HL-60/S4 treated with retinoic acid at 250 ng/mL for 4 days and 3 days (cell line): Measurements from ENCODE around the gene SLC16A7.
"Not testable (repeated sequence)": the region's sequence is repeated elsewhere in the genome, so short reads cannot be mapped to it uniquely, and the experiment has no call there.

Source experiments
- in situ Hi-C: fragments of 300-500 bp; cut with MboI; formaldehyde crosslinking; loops from 2 replicates; pipeline ENCODE4 v1.7.0; 2022; ENCODE audit warnings: low sequenced_read_pairs

Gene SLC16A7, protein sequence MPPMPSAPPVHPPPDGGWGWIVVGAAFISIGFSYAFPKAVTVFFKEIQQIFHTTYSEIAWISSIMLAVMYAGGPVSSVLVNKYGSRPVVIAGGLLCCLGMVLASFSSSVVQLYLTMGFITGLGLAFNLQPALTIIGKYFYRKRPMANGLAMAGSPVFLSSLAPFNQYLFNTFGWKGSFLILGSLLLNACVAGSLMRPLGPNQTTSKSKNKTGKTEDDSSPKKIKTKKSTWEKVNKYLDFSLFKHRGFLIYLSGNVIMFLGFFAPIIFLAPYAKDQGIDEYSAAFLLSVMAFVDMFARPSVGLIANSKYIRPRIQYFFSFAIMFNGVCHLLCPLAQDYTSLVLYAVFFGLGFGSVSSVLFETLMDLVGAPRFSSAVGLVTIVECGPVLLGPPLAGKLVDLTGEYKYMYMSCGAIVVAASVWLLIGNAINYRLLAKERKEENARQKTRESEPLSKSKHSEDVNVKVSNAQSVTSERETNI

DNA sequence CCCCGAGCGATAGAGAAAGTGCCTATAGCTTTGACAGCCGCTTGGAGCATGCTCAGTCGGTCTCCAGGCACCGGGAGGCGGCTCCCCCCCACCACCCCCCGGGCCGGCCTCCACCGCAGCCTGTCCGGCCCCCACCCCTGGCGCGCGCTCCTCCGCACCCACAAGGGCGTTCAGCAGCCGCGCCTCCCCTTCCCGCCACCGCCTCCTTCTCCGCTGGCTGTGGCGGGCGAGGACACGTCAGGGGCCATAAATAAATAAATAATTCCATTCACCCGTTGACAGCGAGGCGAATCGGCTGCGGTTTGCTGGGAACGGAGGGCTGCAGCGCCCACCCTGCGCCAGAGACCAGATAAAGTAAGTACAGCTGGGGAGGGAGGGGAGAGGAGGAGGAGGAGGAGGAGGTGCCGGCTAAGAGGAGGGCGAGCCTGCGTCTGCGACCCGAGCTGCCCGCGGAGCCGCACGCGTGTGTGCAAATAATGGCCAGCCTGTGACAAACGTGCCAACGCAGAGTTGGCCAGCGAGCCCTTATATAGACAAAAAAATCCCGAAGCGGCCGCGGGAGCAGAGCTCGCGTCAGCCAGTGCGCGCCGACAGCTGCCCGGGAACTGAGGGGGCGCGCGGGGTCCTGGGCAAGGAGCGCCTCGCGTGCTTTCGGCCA, at the start of gene SLC16A7:
TSS of gene SLC16A7 (plus strand) at position 147 of the 658 bp plus-strand sequence. CDS start 108,773 bp downstream, outside the sequence.
- in situ Hi-C loops = no loop called here

DNA sequence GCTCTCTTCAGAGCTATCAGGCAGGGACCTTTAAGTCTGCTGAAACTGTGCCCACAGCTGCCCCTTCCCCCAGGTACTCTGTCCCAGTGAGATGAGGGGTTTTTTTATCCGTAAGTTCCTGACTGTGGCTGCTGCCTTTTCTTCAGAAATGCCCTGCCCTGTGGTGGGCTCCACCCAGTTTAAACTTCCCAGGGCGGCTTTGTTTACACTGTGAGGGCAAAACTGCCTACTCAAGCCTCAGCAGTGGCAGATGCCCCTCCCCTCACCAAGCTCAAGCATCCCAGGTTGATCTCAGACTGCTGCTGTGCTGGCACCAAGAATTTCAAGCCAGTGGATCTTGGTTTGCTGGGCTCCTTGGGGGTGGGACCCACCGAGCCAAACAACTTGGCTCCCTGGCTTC, 46.9 kb upstream of the SLC16A7 start:
- in situ Hi-C loops = no loop called here

DNA sequence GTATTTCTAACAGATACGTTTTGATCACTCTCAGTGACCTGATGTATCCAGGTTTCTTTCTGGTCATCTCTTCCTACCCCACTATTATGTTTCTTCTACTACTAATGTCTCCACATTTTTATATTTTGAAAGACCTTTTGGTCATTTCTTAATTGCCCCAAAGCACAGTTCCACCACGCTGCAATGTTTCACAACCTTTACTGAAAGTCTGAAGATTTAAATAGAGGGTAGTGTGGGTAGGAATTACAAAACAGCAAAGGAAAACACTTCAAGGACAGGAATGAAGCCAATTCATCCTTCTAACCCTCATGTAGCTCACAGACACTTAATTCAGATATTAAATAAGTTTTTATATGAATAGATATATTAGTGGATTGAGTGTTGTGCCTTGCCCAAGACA, 36.1 kb upstream of the SLC16A7 start:
- in situ Hi-C loops = no loop called here

DNA sequence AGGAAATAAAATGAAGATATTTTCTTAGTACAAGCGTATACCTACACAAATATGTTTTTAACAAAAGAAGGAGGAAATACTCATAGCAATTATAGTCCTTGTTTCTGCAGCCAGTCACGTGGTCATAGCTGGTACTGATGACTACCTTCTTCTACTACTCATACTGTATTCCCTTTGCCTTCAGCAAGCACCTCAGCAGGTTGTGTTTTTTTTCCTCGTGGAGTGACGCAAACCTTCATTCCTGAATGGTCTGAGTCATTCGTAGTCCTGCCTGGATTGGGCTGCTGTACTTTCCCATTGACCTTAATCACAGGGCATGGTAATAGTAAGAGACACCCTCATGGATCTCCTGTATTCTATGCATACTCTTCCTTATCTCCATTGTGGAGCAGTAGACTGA, 25.7 kb upstream of the SLC16A7 start:
- in situ Hi-C loops = no loop called here

DNA sequence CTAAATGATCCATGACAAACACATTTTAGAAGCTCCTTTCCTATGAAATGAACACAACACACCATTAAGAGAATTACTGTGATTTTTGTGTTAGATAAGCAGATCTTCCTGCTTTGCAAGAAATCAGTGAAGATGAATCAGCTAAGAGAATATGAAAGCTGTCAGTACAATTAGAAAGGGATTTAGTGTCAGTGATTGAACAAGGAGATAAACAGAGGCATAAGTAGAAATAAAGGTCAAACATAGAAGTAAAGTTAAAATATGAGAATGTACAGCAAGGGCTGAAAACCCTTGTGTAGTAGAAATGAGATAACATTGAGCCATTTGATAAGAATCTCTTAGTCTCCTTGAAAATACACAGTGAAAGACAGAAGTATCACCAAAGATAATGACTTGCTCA, 21.4 kb upstream of the SLC16A7 start:
- in situ Hi-C loops = no loop called here

DNA sequence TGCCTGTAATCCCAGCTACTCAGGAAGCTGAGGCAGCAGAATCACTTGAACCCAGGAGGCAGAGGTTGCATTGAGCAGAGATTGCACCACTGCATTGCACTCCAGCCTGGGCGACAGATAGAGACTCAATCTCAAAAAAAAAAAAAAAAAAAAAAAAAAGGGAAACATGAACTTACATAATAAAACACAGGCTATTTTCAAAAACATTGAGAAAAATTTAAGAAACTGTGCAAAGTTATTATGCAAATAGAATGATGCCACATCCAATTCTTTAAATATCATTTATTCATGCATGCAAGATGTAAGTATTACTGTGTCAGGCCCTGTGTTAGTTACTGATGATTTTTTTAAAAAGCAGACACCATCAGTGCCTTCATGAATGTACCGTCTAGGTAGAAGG, 20.0 kb upstream of the SLC16A7 start:
- in situ Hi-C loops = no loop called here

DNA sequence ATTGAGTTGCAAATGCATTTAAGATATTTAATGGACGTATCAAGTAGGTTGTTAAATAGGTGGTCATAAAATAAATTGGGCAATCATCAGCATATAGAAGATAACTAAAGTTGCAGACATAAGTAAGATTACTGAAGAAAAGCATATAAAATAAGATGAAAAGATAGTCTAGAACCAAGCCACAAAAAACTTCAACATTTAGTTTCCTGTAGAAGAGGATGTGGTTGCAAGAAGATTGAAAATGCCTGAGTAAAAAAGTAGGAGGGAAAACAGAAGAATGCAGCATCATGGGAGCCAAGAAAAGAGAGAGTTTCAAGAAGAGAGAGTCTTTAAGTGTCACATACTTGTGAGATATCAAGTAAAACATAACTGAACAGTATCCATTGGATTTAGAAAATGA, 17.6 kb upstream of the SLC16A7 start:
- in situ Hi-C loops = no loop called here

DNA sequence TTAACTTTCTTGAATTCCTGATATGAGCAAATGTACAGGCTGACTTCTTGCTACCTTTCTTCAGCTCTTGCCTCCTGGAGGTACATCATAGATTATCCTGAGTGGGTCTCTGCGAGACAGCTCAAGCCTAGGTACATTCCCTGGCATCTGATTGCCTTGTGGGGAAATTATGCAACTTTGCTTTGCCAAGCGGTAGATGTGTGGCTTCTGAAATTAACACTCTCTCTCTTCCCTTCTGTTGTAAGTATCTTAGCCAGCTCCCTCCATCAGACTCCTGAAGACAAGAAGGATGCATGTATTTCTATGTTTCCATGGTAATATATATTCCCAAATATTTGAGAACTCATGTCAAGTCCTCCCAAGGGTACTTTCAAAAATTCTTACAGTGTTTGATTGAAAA, 16.2 kb upstream of the SLC16A7 start:
- in situ Hi-C loops = no loop called here

DNA sequence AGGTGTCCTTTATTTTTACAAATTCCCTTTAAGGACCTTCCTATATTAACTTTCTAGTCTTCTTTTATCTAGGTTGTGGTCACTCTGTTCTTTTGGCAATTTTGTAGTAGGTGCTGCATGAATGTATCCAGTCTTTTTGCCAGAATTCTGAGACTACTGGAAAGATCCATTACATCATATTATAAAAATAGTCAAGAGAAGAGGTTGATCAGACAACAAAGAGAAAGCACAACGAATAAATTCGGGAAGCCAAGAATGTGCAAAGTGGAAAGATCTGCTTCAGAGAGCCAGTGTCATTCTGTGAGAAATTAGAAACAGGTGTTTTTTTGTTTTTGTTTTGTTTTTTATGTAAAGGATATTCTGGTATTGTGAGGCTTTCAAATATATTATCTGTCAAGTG, 15.8 kb upstream of the SLC16A7 start:
- in situ Hi-C loops = no loop called here

DNA sequence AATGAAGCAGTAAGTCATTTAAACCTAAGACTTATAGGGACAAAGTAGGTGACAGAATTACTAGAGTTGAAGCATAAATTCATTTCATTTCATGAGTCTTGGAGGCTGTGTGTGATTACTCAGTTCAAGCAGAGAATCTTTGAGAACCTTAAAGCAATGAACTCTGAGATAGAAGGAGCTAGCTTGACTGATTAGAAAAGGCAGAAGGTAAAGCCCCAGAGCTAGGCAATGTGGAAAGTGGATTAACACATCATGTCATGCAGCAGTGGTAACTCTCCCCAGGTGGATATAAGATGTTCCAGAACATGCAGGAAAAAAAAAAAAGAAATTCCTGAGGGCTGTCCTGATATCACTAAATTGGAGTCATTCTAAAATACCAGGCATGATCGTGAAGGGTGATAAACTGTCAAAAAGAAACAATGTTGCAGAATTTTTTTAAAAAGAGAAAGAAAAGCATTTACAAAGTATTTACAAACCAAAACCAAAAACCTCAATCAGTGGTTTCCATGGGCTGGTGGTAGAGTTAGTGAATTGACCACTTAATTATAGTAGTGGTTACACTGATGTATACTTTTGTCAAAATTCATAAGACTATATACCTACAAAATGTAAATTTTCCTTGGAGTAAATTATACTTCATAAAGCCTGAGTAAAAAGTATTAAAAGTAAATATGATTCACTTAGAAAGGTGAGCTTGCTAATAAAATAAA, 12.7 kb upstream of the SLC16A7 start:
- in situ Hi-C loops = no loop called here

DNA sequence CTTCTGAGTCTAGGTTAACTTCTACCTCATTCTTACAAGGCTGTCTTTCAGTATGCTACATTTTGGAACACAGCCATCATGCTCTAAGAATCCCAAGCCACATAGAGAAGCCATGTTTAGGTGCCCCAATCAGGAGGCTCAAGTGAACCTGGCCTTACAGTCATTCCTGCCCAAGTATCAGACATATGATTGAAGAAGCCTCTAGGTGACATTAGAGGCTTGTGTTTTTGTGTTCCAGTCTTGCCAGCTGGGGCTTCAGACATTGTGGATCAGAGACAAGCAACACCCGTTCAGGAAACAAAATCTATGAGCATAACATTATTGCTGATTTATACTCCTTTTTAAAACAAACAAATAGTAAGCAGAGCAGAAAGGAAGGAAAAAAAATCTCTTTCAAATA, 8.1 kb upstream of the SLC16A7 start:
- in situ Hi-C loops = no loop called here

DNA sequence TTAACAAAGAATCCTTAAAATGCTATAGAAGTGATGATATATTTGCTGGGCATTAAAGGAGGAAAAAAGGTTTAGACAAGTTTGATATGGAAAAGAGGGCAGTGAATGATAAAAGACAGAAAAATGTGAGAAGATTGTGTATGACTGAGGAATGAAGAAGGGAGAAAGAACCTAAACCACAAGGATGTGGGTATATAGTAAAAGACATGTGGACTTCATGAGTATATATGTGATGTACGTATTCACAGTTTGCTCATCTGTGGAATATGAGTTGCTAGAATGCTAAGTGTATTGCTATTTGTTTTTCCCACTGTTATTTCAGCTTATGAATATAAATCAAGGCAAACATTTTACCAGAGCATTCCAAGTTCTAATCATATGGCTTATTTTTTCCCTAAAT, 2.1 kb upstream of the SLC16A7 start:
- in situ Hi-C loops = no loop called here

DNA sequence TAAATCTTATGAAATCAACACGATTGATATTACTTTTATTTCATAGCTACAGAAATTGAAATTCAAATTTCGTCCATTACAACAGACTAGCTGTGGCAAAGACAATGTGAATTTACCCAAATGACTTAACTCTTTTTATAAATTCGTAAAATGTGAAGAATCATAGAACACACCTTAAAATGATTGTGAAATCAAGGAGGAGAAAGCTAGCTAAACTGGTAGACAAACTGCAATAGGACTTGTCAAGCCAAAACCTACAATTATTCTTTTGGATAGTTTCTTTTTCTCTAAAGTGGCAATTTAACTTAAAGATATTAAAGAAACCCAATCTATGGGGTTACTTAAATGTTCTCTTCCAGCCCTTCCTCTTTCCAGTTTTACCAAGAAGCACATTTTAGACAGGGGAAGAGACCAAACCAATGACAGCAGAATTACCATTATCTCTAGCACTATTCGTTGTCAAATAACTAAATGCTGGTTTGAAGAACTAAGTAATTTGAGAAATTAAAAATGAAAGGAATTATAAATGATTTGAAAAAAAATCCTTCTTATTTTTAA, 807 bp upstream of the SLC16A7 start:
- in situ Hi-C loops = no loop called here

DNA sequence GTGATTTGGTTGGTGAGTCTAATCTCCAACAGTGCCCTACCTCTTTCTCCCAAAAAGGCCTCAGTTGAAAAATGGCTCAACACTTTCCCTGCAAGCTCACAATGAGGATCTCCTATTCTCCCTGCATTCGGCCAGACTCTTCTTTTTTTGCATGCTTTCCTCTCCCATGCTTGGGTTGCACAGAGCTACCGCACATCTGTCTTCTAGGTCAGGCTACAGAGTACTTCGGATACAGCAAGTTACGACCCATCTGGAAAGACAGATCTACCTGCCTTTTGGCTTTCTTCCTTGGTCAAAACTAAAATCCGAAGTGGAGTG, 305 bp upstream of the SLC16A7 start:
- in situ Hi-C loops = no loop called here

DNA sequence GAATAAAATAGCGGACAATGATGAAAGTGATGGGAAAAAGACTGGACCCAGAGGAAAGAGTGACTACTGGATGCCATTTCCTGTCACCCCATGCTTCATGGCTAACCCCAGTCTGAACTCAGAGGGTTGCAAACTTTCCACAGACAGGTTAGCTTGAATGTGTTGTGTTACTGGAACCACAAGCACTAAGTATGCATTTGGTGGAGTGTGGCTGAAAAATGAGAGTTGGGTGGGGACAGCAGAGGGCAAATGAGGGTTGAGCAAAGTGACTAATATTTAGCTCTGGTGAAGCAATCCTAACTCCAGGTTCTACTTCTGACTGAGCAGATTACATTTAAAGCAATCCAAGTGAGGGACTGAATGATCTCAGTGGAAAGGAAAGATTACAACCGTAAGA, 1.6 kb downstream of the SLC16A7 start:
- in situ Hi-C loops = no loop called here

DNA sequence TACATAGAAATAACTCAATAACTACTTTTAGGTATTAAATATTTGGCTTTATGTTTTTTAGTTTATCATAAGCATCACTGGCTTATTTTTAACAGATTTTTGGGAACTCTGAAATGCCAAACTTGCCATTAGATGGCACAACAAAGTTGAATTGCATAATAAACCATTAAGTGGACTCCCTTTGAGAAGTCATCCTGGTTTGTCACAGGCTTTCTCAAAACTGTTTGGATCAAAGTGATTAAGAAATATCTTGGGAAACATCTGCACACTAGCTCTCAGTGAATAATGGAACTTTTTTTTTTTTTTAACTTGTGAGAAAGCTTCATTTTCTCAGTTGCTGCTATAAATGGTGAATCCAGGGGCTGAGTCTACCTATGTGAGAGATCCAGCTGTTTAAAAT, 4.3 kb downstream of the SLC16A7 start:
- in situ Hi-C loops = no loop called here

DNA sequence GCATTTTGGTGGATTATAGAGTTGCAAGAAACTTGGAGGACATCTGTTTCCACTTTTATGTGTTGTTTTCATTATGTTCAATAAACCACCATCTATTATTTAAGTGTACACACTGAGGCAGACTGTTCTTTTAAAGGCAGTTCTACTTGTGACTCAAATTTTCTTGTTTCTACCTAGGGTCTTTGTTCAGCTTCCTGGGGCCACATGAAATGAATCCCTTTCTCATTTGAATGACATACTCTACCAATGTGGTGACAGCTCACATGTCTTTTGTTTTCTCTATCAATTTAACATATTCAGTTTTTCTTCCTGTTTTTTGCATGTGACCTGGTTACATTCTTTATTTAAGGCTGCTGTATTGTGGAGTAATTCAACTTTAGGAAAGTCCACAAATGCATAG, 7.9 kb downstream of the SLC16A7 start:
- in situ Hi-C loops = no loop called here

DNA sequence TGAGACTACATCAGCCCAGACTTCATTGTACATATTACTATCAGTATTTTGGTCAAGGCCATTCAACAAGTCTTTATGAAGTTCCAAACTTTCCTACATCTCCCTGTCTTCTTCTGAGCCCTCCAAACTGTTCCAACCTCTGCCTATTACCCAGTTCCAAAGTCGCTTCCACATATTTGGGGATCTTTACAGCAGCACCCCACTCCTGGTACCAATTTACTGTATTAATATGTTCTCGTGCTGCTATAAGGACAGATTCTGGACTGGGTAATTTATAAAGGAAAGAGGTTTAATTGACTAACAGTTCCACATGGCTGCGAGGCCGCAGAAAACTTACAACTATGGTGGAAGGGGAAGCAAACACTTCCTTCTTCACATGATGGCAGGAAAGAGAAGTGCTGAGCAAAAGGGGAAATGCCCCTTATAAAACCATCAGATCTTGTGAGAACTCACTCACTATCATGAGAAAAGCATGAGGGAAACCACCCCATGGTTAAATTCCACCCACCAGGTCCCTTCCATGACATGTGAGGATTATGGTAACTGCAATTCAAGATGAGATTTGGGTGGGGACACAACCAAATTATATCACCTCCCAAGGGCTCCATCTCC, 17.1 kb downstream of the SLC16A7 start:
- in situ Hi-C loops = not testable (repeated sequence)

DNA sequence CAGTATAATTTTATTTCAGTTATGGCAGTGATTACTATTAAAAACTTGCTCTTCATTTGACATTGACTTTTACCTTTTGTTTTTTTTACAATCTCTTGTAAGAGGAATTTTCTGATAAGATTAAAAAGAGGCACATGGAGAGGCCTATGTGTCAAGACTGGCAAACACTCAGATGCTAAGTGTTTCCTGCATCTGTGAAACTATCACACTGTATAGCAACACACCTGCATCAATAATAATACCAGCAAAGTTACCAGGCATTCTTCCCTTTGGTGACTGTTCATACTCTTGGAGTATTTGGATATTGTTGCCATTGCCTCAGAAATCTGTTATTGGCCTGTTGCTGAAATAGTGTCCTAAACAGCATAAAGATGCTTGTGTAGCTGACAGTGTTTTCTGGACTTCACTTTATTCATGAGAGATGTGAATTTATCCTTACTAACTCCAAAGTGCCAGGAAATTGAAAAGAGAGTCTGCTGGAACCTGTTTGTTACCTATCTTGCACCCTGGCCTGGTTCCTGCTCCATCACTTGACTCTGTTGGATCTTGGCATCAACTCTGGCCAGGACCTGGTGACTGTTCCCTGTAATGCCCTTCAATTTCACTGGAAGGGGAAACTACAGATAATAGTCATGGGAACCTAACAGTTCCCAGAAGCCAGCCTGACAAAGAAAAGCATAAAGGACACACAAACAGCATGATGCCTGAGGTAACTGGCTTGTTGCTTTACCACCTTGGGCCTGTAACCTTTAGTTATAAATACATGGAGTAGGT, 19.8 kb downstream of the SLC16A7 start:
- in situ Hi-C loops = no loop called here

DNA sequence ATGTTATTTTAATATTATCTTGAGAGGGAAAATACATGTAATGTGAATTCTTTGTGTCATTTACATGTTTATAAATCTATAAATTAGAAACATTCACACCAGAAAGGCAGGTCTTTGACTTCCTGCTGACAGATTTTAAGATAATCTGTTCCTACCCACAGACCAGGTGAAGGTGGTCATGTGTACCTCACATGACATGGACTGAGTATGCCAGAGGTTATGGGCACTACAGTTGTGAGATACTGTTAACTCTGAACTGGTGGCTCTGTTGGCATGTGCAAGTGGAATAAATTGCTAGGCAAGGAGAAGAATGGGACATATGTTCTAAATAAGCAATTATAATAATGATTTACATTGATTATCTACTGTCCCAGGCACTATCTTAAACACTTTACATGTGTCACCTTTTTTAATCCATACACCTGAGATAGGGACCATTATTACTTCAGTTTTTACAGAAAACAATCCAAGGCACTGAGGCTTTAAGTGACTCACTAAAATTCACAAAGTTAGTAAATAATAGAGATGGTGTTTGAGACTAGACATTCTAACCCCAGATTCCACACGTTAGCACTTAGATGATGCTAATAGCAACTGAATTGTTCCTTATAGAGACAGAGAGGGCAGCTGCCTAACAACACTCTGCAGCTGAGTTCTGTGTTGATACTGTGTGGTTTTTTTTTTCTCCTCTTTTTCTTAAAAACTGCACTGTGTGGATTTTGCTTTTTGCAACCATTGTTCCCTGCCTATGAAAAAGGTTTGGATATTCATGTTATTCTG, 23.8 kb downstream of the SLC16A7 start:
- in situ Hi-C loops = no loop called here
